ENCODE results near the gene TMBIM4. TPM values are rescaled to one million over a fixed set of nuclear protein-coding genes. Genes with fewer than 3 reads are reported as not detected.

The TMBIM4 gene
- total and polyA plus RNA-seq, 2 donors (not counting 3 experiments of a cell fraction or from before 2014, with no cell fraction given): 74.1 to 370 TPM

- no peaks in the 10 kb centered on the region for H3K9me3 ChIP-seq (replicated peaks; ENCODE audit: control insufficient read depth, insufficient read depth, low read length)
- CTCF ChIA-PET: interaction anchor here (1.3 to 1.7 kb wide), 4 partner anchors 13 to 46 kb away, joined by 4 to 6 read pairs (median 6); no protein-coding TSS in a partner anchor
- no peak for FAIRE-seq
- H3K27me3 ChIP-seq (ENCODE audit: control insufficient read depth in 2 of 2, insufficient read depth in 2 of 2, low read length in 2 of 2): peaks cover 0 to under 1% of the 10 kb centered on the region in 2 experiments
- BruUV-seq (replicated peaks): no TSS peak
- H3K36me3 ChIP-seq (ENCODE audit: control insufficient read depth in 2 of 2, extremely low read depth in 1 of 2, insufficient read depth in 2 of 2, low read length in 2 of 2): no peaks in the 10 kb centered on the region
- POLR2A ChIA-PET: no interaction called here
- no peaks in the 10 kb centered on the region for H3K79me2 ChIP-seq (ENCODE audit: control insufficient read depth, insufficient read depth, low read length)
- peak overlapping the region; percentile 57 for H3K9ac ChIP-seq (replicated peaks; ENCODE audit: extremely low read depth, insufficient read depth, low read length)
- H3K27ac ChIP-seq (ENCODE audit: insufficient read depth, low read depth, low read length): peak overlapping the region; percentile 41
- intact Hi-C loops (cut with micrococcal nuclease): loop anchor here (1.0 kb wide), 1 partner anchor 20 kb away; the partner anchor contains the start of gene TMBIM4
- H3K9me1 ChIP-seq (replicated peaks; ENCODE audit: control insufficient read depth, extremely low read depth, insufficient read depth, low read length): no peaks in the 10 kb centered on the region
- H4K20me1 ChIP-seq (replicated peaks; ENCODE audit: control insufficient read depth, extremely low read depth, insufficient read depth, low read length): no peaks in the 10 kb centered on the region
- TF ChIP-seq CTCF (IDR thresholded peaks at IDR 0.05; ENCODE audit: extremely low read depth in 1 of 2, insufficient read depth in 1 of 2, low read depth in 1 of 2, low read length in 2 of 2) (no peak), GATA2 (IDR thresholded peaks at IDR 0.05; ENCODE audit: insufficient read depth, insufficient read length, low read depth, low read length) (no peak), EZH2 (IDR thresholded peaks at IDR 0.05; ENCODE audit: borderline replicate concordance, low read depth, low read length, severe bottlenecking) (no peak), MAX (IDR thresholded peaks at IDR 0.05; ENCODE audit: insufficient read depth, insufficient read length) (no peak), JUN (IDR thresholded peaks at IDR 0.05; ENCODE audit: borderline replicate concordance, insufficient read depth, insufficient read length, low read depth) (no peak), FOS (IDR thresholded peaks at IDR 0.05; ENCODE audit: borderline replicate concordance, insufficient read depth, low read length) (no peak), POLR2AphosphoS5 (IDR thresholded peaks at IDR 0.05; ENCODE audit: insufficient read depth, low read depth, low read length) (no peak), POLR2A (IDR thresholded peaks at IDR 0.05; ENCODE audit: low read depth, low read length) (no peak), MYC (IDR thresholded peaks at IDR 0.05; ENCODE audit: low read depth, low read length) (no peak)
- no peak for DNase-seq (ENCODE audit: low read depth, low spot score)
- dilution Hi-C loops (cut with MboI; ENCODE audit: extremely low pct_ligation_motif_present, low sequenced_read_pairs): no loop called here
- H3K4me1 ChIP-seq (ENCODE audit: control insufficient read depth, extremely low read depth, insufficient read depth, low read length): peaks cover 20% of the 10 kb centered on the region
- H3K4me2 ChIP-seq (ENCODE audit: insufficient read depth, low read length): peak overlapping the region; percentile 94
- H3K4me3 ChIP-seq (replicated peaks in 1 of 3; ENCODE audit: insufficient read depth in 1 of 3, low read depth in 1 of 3, low read length in 3 of 3): peak overlapping the region; percentile 44 to 82 (median 69)
- peak overlapping the region; percentile 94 for H2AFZ ChIP-seq (ENCODE audit: low read depth, low read length)
Observed at GRCh38 chr12:66189486-66189843, 19.7 kb upstream of the TMBIM4 start.
